T-helper 1 cell (primary cell): ENCODE measurements around the gene VGLL4.

Experiments used
- DNase-seq, 5 donors: peaks; one replicate each; pipeline ENCODE4 v3.0.0-alpha.2; 2012 to 2020

VGLL4 gene

DNA sequence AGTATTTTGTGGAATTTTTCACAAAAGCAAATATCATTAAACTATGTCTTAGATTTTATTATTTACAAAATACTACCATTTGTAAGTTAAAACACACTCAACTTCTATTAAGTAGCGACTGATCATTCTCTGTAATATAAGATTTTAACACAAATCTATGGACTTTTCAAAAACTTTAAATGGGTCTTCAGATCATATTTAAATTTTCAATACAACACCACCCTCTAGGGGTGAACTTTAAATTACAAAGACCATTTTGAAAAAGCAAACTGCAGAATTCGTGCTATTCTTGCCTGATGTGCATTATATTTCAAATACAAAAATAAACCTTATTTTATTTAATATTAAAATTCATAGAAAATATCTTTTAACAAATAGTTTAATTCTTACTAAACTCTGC is 8.2 kb upstream of the VGLL4 start:
- DNase-seq: peak in 1 of 5 donors; percentile 35

GRCh38 chr3:11651477-11651876 is 7.8 kb upstream of the VGLL4 start:
- no peak for DNase-seq

DNA sequence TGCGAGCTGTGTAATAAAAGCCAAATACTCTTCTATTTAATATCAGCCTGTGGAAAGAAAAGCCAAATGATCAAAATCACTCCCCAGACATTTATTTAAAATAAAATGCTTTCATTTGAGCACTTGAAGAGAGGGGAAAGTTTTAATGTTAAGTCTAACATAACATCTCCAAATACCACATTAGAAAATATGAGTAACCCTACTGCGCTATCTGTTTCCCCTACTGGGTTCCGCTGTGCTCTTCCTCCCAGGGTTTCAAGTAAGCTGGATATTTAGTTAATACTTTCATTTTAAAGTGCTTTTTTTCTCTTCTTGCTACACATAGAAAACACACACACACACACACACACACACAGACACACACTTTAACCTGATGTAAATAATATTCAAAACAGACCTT is 6.7 kb upstream of the VGLL4 start:
- DNase-seq: no peak

GRCh38 chr3:11648735-11649134 is 5.0 kb upstream of the VGLL4 start:
- no peak for DNase-seq

GRCh38 chr3:11643201-11643603 is 513 bp downstream of the VGLL4 start:
- peak in 2 of 5 donors; percentile 9 to 36 for DNase-seq

DNA sequence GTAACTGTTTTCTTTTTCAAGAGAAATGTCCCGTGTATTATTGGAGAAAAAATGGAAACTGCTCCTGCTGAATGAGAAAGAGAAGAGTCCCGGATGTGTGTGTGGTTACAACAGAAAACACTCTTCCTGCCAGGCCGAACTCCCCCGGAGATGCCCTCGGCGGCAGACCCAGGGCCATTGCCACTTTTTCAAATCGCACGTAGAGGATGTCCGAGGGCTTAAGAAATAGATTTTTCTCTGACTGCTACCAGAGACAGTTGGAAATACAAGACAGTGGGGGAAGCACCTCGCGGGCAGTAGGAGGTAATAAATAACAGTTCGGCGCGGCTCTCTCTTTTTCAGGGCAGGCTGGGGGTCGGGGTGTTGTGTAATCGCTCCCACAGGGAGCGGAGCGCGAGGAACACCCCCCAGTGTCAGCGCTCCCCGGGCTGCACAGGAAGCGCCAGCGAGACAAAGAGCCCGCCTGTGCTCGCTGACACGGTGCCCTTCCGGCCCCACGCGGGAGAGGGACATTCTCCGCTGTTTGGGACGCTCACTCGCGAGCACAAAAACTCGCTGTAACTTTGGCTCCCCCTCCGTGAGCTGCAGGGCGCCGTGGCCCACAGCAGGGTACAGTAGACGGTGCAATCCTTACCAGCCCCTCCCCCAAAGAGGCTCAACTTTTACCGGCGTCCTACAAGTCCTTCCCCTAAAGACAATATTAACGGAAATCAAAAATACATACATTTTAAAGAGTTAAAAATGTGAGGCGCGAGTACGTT is 1.1 kb downstream of the VGLL4 start:
- peak in 4 of 5 donors; percentile 48 to 85 (median 54) for DNase-seq

DNA sequence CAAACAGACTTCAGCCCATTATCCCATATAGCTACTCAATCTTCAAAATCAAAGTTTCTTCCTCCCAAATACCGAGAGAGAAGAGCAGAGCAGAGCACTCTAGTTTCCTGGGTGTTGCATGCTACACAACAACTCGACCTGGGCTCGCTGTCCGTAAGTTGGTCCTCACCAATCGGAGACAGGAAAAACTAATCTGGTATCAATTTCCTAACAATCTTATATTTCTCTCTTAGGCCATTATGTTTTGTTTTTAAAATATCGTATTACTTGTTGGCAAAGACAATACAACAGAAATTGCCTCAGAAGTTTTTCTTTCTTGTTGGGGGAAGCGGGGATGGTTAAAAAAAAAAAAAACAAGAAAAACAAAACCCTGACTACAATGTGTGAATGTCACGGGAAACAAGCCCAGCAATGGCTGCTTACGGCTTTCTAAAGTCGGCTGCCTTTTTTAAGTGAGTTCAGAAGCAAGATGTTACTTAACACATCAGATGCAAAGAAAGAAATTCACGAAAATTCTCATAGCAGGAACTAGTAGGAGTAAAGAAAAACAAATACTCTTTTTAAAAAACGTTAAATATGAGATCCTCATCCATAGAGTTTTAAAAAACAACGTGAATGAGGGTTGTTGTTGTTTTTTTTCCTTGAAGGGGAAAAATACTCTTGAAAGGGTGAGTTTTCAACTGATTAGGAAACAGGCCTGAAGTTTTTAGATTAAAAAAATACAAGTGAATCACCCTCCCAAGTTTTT is 1.9 kb downstream of the VGLL4 start:
- DNase-seq: peak in 2 of 5 donors; percentile 10 to 50

- DNase-seq: no peak
These were observed 2.4 kb downstream of the VGLL4 start for GRCh38 chr3:11641316-11641682.

DNA sequence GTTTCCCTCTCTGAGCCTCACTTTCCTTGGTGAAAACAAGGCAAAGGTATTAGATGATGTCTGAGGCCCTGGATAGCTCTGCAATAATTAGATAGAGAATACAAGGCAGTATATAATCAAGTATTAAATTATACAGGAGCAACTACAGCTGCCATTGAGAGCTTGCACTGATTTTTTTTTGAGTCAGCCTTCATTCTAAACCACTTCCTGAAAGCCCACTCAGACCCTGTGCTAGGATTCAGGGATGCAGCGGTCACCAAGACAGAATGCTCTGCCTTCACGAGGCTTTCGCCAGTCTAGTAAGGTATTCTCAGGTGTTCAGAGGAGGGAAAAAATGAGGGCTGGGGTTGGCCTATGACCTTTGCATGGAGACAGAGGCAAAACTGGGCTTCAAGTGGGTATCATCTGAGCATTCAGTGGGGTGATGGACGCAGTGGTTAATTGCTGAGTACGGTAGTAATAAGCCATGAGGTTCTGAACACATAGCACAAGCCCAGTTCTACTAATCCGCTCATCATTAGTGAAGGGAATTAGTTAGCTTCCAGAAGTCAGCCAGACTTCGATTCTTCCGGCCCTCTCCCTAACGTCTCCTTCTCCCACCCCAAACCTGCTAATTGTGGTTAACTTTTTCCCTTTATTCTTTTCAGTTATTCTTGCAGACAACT is 3.6 kb downstream of the VGLL4 start:
- DNase-seq: no peak

GRCh38 chr3:11638495-11639358 is 5.0 kb downstream of the VGLL4 start:
- no peak for DNase-seq

DNA sequence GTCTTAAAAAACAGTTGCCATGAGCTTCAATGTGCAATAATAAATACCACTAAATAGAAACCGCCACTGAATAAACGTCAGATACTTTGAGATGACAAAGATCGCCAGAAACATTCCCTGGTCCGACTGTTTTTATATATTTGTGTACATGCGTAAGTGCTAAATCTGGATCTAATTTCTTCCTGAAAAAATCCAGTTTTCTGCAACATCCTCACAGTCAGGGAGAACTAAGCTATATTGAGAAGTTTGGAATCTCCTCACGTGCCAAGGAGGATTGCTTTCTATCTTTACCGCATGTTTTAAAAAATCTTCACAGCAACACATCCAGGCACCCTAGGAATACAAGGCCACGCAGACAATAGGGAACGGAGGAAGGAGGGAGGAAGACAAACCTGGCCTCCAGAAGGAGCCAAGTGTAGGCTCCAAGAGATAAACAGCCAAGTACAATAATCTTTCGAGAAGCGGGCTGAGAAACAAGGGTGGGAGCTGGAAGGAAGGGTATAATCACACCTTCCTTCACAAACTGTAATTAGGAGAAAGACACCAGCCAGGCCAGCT is 5.7 kb downstream of the VGLL4 start:
- no peak for DNase-seq

DNA sequence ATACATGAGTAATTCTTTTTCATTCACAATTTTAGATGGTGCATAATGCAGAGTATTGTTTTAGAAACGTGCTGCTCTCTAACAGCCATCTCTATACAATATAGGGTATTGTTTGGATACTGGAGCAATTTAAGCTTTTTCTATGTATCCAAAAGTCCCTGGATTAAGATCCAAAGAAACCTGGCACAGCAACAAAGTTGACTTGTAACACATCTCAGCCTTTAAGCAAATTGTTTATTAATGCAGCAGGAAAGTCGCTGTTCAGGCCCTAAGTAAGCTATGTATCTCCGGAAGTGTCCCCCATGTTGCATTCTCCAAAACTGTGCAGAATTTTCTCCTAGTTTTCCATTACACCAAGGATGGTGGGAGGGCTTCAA is 7.3 kb downstream of the VGLL4 start:
- DNase-seq: no peak

DNA sequence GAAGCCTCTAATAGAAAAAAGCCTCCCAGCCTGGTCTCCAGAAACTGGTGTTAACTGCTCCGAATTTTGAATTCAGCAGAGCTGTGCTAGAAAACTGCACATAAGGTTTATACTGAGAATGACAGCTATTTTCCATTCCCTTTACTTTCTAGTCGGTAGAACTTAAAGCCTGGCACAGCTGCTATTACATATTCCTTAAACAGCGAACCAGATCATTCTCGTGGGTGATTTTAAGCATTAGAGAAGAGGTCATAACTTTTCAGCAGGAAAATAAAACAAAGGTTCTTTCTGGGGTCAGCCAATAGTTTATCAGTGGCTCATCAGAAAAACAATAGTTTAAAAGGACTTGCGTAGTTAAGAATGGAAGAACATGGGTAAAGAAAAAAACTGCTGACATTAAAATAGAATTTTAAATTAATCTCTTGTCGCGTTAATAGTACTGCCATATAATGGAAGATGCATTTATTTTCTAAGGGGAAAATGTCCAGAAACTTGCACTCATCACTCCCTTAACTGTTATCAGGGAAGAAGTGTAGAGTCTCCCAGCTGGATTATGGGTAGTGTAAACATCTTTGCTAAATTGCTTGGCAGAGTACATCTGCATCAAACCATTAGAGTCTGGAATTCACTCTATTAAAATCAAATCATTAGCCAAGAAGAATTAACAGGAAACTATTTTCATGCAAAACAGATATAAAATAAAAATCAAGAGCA is 7.9 kb downstream of the VGLL4 start:
- DNase-seq: no peak

DNA sequence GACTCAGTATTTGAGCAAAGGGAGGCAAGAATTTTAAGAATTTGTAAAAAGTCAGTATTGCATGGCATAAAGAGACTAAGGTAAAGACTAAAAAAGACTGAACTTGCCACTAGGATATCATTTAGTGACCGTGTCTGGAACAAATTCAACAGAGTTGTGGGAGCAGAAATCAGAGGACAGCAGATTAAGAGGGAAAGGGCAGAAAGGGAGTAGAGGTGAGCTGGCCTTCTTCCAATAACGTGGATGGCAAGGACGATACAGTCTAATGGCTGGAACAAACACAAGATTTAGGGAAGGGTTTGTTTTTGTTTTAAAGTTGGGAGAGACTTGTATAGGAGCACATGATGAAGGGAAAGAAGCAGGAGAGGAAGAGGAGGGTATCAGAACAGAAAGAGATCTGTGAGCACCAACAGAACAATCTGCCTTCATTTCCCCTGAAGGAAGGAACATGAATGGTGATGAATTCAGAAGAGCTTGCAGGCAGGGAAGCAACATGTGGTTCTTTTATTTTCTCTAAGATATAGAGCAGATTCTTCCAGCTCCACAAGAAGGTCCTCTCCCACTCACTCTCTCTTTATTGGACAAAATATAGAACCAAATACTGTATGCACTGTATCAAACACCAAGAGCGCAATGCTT is 8.6 kb downstream of the VGLL4 start:
- no peak for DNase-seq

DNA sequence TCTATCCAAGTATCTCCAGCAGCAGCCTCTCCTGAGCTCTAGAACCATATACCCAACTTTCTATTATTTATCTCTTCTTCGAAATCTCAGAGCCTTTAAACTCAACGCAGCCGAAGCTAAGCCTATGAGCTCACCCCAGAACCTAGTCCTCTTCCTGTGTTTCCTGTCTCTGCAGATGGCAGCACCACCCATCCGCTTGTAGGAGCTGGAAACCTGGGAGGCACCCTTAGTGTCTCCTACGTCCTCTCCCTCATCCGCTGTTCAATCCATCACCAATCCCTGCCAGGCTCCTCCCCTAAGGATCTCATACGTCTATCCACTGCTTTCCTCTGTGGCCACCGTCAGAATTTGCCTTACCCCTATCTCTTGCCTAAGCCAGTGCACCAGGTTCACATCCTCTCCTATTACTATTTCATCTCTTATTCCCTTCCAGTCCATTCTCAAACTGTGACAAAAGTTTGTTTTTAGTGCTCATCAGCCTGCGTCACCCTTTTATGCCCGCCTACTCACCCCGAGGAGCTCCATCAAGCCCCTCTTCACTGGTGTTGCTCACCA is 9.6 kb downstream of the VGLL4 start:
- peak in 1 of 5 donors; percentile 50 for DNase-seq

- no peak for DNase-seq
These were observed 10.7 kb downstream of the VGLL4 start for GRCh38 chr3:11632966-11633365.

- no peak for DNase-seq
These were observed 11.2 kb downstream of the VGLL4 start for GRCh38 chr3:11632564-11632963.

DNA sequence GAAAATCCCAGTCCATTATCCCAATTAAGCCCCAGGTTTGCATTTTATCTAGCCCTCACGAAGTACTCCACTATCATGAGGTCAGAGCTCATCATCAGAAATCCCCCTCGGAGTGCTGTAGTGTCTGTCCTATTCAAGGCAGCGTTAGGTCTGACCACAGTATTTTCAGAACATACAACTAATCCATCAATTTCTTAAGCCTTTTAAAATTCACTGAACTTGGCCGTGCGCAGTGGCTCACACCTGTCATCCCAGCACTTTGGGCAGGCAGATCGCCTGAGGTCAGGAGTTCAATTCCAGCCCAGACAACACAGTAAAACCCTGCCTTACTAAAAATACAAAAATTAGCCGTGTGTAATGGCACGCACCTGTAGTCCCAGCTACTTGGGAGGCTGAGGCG is 11.9 kb downstream of the VGLL4 start:
- no peak for DNase-seq

GRCh38 chr3:11629716-11630115 is 14.0 kb downstream of the VGLL4 start:
- DNase-seq: no peak

GRCh38 chr3:11627612-11628011 is 16.1 kb downstream of the VGLL4 start:
- DNase-seq: no peak

DNA sequence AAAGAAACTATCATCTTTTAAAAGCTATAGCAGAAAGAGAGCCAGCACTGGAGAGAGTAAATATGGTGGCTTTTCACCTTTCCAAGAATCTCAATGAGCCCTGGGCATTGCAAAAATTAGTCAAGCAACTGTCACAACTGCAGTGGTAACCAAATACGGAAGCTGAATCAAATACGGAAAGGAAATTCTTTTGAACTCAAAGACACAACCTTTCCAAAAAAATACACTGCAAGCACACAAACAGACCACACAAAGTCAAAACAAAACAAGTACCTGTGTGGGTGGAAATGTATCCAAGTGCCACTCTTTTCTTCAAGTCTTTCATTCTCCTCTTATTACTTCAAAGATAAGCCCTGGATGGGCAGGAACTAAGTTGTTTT is 17.6 kb downstream of the VGLL4 start:
- peak in 1 of 5 donors; percentile 86 for DNase-seq
